GM12875 (cell line): Measurements from ENCODE around the gene COL8A2.

ENCODE experiments used
- H3K4me3 ChIP-seq: one replicate; pipeline ENCODE4 v1.5.1; 2011; ENCODE audit warnings: low read depth, low read length, control low read depth
- CTCF ChIP-seq: IDR thresholded peaks from 2 replicates; pipeline ENCODE4 v1.5.1; 2011; ENCODE audit warnings: low read depth, mild to moderate bottlenecking, control low read depth, inconsistent platforms, low read length, moderate library complexity, borderline replicate concordance; ENCODE audit not compliant: insufficient read depth

COL8A2 gene

GRCh38 chr1:36157115-36157903, 32.3 kb upstream of the COL8A2 start:
- TF ChIP-seq CTCF, result no peak
- peak overlapping the region; percentile 76 for H3K4me3 ChIP-seq

- H3K4me3 ChIP-seq, result peak overlapping the region; percentile 76
- TF ChIP-seq CTCF, result no peak
Measured at GRCh38 chr1:36156329-36157114, 31.5 kb upstream of the COL8A2 start.

DNA sequence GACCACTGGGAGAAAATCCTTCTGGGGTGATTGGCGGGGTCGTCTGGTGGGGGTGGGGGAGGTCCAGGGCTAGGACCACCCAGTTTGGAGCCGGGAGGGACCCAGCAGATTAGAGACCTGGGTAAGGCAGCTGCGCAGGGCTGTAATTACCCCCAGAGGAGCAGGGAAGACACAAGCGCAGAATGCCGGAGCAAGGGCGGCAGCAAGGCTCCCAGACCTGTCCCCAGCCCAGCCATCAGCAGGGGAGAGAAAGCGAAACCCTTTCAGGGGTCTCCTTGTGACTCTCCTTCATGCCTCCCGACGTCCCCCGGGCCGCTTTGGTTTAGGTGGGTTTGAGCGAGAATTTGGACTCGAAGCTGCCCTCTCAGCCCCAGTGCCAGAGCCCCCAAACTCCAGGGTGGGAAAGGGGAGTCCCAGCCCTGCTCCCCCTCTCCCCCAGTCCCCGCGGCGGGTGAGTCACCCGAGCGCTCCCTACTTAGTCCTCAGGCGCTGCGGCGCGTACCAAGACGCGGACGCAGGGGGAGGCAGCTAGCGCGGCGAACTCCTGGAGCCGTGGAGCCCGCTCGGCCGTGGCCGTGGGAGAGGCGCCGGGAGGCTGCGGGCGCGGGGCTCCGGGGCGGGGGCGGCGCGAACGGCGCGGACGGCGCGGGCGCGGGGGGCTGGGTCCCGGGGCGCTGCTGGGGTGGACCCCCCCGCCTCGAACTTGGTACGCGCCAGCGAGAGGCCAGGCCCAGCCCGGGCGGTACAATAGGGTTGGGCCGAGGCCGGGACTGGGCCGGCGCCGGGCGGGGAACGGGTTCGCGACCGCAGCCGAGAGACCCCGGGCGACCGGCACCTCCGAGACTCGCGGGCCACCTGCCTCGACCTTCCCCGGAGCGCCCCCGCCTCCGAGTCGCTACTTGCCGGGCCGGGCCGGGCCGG, 30.6 kb upstream of the COL8A2 start, which contains the start of gene MAP7D1:
MAP7D1 (plus strand) TSS at position 753 of the 921 bp plus-strand sequence. CDS start 258 bp downstream, outside the sequence.
- peak within 1 kb of the TSS; percentile 76 for H3K4me3 ChIP-seq
- TF ChIP-seq CTCF, result no peak

- peak overlapping the region; percentile 76 for H3K4me3 ChIP-seq
- no peak for TF ChIP-seq CTCF
Measured at GRCh38 chr1:36154765-36155407, 29.9 kb upstream of the COL8A2 start.

- no peak for TF ChIP-seq CTCF
- H3K4me3 ChIP-seq, result no peak overlapping the region
Measured at GRCh38 chr1:36154335-36154734, 29.3 kb upstream of the COL8A2 start.

DNA sequence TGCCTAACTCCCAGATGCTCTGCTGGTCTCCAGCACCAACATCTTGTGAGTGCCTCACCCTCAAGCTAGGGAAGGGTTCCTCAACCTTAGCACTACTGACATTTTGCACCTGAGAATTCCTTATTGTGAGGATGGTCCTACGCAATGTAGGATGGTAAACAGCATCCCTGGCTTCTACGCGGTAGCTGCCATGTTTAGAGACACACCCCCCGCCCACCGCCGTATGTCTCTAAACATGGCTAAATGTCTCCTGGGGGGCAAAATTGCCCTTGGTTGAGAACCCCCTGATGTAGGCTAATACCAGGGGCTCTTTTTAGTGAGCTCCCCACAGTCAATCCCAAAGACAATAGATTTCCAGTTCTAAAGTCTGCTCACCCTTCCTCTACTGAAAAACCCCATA, 28.5 kb upstream of the COL8A2 start:
- TF ChIP-seq CTCF, result no peak
- H3K4me3 ChIP-seq, result no peak overlapping the region
